ENCODE measurements around the gene ATR. TPM values are rescaled to one million over a fixed set of nuclear protein-coding genes. Genes with fewer than 3 reads are reported as not detected.

The ATR gene
- total RNA-seq (2022; extraction: Qiagen RNA extraction): 10.2 to 11.8 TPM (median 11.2 TPM) in 5 replicates

GRCh38 chr3:142578329-142579223, at the start of gene ATR:
TSS of gene ATR (minus strand) at chr3:142578733. CDS start at chr3:142578704, 29 bp downstream.

GRCh38 chr3:142595951-142596725, 17.6 kb upstream of the ATR start, which contains the start of gene PLS1:
TSS of gene PLS1 (plus strand) at chr3:142596393. CDS start at chr3:142664238, 67,845 bp downstream.

GRCh38 chr3:142447852-142448823, 130.4 kb downstream of the ATR start, which contains the start of gene XRN1:
TSS of gene XRN1 (minus strand) at chr3:142448037. CDS start at chr3:142447944, 93 bp downstream.

Other genes starting within 250 kb of the ATR start
- gene XRN1, start 130.7 kb downstream of the ATR start, total RNA-seq (2022; extraction: Qiagen RNA extraction): 3.3 to 5.0 TPM (median 4.3 TPM) in 5 replicates
- gene PLS1, start 17.7 kb upstream of the ATR start, total RNA-seq (2022; extraction: Qiagen RNA extraction): 8.4 to 11.1 TPM (median 9.6 TPM) in 5 replicates
- 5.3 to 8.6 TPM (median 7.0 TPM) in 5 replicates for gene TRPC1, start 145.3 kb upstream of the ATR start, total RNA-seq (2022; extraction: Qiagen RNA extraction)